ENCODE measurements around the gene ADH1A. TPM values are rescaled to one million over a fixed set of nuclear protein-coding genes. Genes with fewer than 3 reads are reported as not detected.
"Not testable (repeated sequence)": the region's sequence is repeated elsewhere in the genome, so short reads cannot be mapped to it uniquely, and the experiment has no call there.

Gene ADH1A
- total RNA-seq, 1 donor from 2014 or later: not detected

- no peaks in the 10 kb centered on the region for H3K9me3 ChIP-seq
- H3K27me3 ChIP-seq: no peaks in the 10 kb centered on the region
- no peaks in the 10 kb centered on the region for H3K36me3 ChIP-seq
- no peak for TF ChIP-seq POLR2AphosphoS5 (IDR thresholded peaks at IDR 0.05; ENCODE audit: insufficient read depth in 1 of 2, low read depth in 1 of 2)
- no peak for TF ChIP-seq POLR2A (IDR thresholded peaks at IDR 0.05)
- peak overlapping the region; percentile 42 for H3K27ac ChIP-seq
- no peak for DNase-seq (ENCODE audit: extremely low spot score in 2 of 2)
- peaks cover 7% of the 10 kb centered on the region for H3K4me1 ChIP-seq
- no peak overlapping the region for H3K4me3 ChIP-seq
- intact Hi-C loops (cut with DNase I): no loop called here
Measured at GRCh38 chr4:99234331-99235010, 56.3 kb downstream of the ADH1A start.

- H3K9me3 ChIP-seq; intact Hi-C loops (cut with DNase I); DNase-seq (ENCODE audit: extremely low spot score in 2 of 2); H3K27ac ChIP-seq; H3K27me3 ChIP-seq; H3K4me3 ChIP-seq; H3K4me1 ChIP-seq; H3K36me3 ChIP-seq: not testable (repeated sequence)
Measured at GRCh38 chr4:99233397-99233796, 57.4 kb downstream of the ADH1A start.

GRCh38 chr4:99228706-99229105, 62.1 kb downstream of the ADH1A start:
- H3K27me3 ChIP-seq; H3K4me1 ChIP-seq; H3K36me3 ChIP-seq; intact Hi-C loops (cut with DNase I); H3K9me3 ChIP-seq; H3K27ac ChIP-seq; H3K4me3 ChIP-seq; DNase-seq (ENCODE audit: extremely low spot score in 2 of 2): not testable (repeated sequence)

GRCh38 chr4:99227646-99228045, 63.1 kb downstream of the ADH1A start:
- H3K9me3 ChIP-seq; H3K36me3 ChIP-seq; H3K4me1 ChIP-seq; intact Hi-C loops (cut with DNase I); H3K4me3 ChIP-seq; H3K27me3 ChIP-seq; DNase-seq (ENCODE audit: extremely low spot score in 2 of 2); H3K27ac ChIP-seq: not testable (repeated sequence)

Other genes with a start within 250 kb of the ADH1A start
- gene ADH5, start 202.2 kb downstream of the ADH1A start, total RNA-seq: 129 TPM
- gene ADH4, start 146.7 kb downstream of the ADH1A start, total RNA-seq: 10.8 TPM
- not detected for gene ADH6, start 71.7 kb downstream of the ADH1A start, total RNA-seq
- 891 TPM for gene ADH1B, start 30.4 kb upstream of the ADH1A start, total RNA-seq
- gene ADH1C, start 61.8 kb upstream of the ADH1A start, total RNA-seq: 25.3 TPM
- 11.8 TPM for gene ADH7, start 144.4 kb upstream of the ADH1A start, total RNA-seq
- not detected for gene C4orf17, start 220.0 kb upstream of the ADH1A start, total RNA-seq